SU-DHL-6 (cell line): Measurements from ENCODE around the gene GOLGA6C.

Source experiments
- H2AFZ ChIP-seq: fragments of 200-600 bp; sonication (generic); 2 replicates; pipeline ENCODE4 v1.6.1; 2014; ENCODE audit warnings: low read depth, mild to moderate bottlenecking, moderate library complexity, mixed read lengths, antibody characterized with exemption, low read length; ENCODE audit not compliant: severe bottlenecking
- H3F3A ChIP-seq: fragments of 200-600 bp; shearing (Covaris generic); 2 replicates; pipeline ENCODE4 v1.6.0; 2016; ENCODE audit warnings: antibody characterized with exemption, mild to moderate bottlenecking; ENCODE audit not compliant: insufficient read depth
- H3K27ac ChIP-seq: fragments of 200-600 bp; sonication (generic); 2 replicates; pipeline ENCODE4 v1.5.1; 2016; ENCODE audit warnings: low read depth, mild to moderate bottlenecking, low read length, moderate library complexity, mixed read lengths
- H3K27me3 ChIP-seq: fragments of 200-600 bp; sonication (generic), shearing (Covaris generic); 2 replicates; pipeline ENCODE4 v1.6.0; 2014; ENCODE audit warnings: mild to moderate bottlenecking, low read length
- H3K36me3 ChIP-seq: fragments of 200-600 bp; sonication (generic); 2 replicates; pipeline ENCODE4 v1.6.1; 2014; ENCODE audit warnings: mild to moderate bottlenecking, low read length, mixed read lengths
- H3K4me2 ChIP-seq: fragments of 300-600, 200-600 bp; shearing (Covaris generic), sonication (generic); 2 replicates; pipeline ENCODE4 v1.6.0; 2014; ENCODE audit warnings: low read length, low read depth, mild to moderate bottlenecking; ENCODE audit not compliant: poor library complexity, severe bottlenecking
- H3K4me3 ChIP-seq: fragments of 200-600 bp; sonication (generic); 2 replicates; pipeline ENCODE4 v1.5.1; 2014; ENCODE audit warnings: antibody characterized with exemption, low read length, mild to moderate bottlenecking, mixed read lengths; ENCODE audit not compliant: insufficient read depth, poor library complexity, severe bottlenecking
- H3K79me2 ChIP-seq: fragments of 200-600 bp; sonication (generic); 2 replicates; pipeline ENCODE4 v1.6.1; 2014; ENCODE audit warnings: mild to moderate bottlenecking, low read length, moderate library complexity; ENCODE audit not compliant: insufficient read depth
- H3K9ac ChIP-seq: fragments of 200-600 bp; sonication (generic); 2 replicates; pipeline ENCODE4 v1.7.0; 2014; ENCODE audit warnings: mild to moderate bottlenecking, low read length
- H3K9me2 ChIP-seq: fragments of 200-600 bp; sonication (generic); replicated peaks from 2 replicates; pipeline ENCODE4 v1.6.1; 2014; ENCODE audit warnings: low read length; ENCODE audit not compliant: insufficient read depth
- H3K9me3 ChIP-seq: fragments of 200-600 bp; sonication (generic); 2 replicates; pipeline ENCODE4 v1.6.1; 2014; ENCODE audit warnings: low read length, mixed read lengths; ENCODE audit not compliant: insufficient read depth
- H4K20me1 ChIP-seq: fragments of 200-600 bp; sonication (generic); 2 replicates; pipeline ENCODE4 v1.6.1; 2014; ENCODE audit warnings: low read depth, mild to moderate bottlenecking, antibody characterized with exemption, low read length, moderate library complexity, mixed read lengths
- EZH2phosphoT487 ChIP-seq: fragments of 200-600 bp; sonication (generic), shearing (Covaris generic); conservative IDR thresholded peaks from 2 replicates; pipeline ENCODE4 v1.6.1; 2018; ENCODE audit warnings: mild to moderate bottlenecking, antibody characterized with exemption, low read length, moderate library complexity, mixed read lengths
- TF ChIP-seq, protein P1 (sequence below): fragments of 200-600 bp; sonication (generic); IDR thresholded peaks from one replicate; pipeline ENCODE4 v1.5.1; 2017; ENCODE audit warnings: antibody characterized with exemption, mild to moderate bottlenecking, low read length, moderate library complexity; ENCODE audit not compliant: insufficient read depth, poor library complexity, severe bottlenecking

The GOLGA6C gene

GRCh38 chr15:75227663-75228280 lies 30.4 kb upstream of the GOLGA6C start:
- Histone ChIP-seq H3K4me3 (no peak overlapping the region), H3K9me2 (no peaks in the 10 kb centered on the region), H3K27me3 (no peaks in the 10 kb centered on the region), H3F3A (no peaks in the 10 kb centered on the region), H3K79me2 (no peaks in the 10 kb centered on the region), H4K20me1 (no peaks in the 10 kb centered on the region), H3K4me2 (no peak overlapping the region), H3K27ac (no peak overlapping the region), H3K36me3 (no peaks in the 10 kb centered on the region), H3K9ac (no peak overlapping the region), H2AFZ (no peak overlapping the region), H3K9me3 (no peaks in the 10 kb centered on the region)
- TF ChIP-seq EZH2phosphoT487, result no peak
- TF ChIP-seq, protein P1, sequence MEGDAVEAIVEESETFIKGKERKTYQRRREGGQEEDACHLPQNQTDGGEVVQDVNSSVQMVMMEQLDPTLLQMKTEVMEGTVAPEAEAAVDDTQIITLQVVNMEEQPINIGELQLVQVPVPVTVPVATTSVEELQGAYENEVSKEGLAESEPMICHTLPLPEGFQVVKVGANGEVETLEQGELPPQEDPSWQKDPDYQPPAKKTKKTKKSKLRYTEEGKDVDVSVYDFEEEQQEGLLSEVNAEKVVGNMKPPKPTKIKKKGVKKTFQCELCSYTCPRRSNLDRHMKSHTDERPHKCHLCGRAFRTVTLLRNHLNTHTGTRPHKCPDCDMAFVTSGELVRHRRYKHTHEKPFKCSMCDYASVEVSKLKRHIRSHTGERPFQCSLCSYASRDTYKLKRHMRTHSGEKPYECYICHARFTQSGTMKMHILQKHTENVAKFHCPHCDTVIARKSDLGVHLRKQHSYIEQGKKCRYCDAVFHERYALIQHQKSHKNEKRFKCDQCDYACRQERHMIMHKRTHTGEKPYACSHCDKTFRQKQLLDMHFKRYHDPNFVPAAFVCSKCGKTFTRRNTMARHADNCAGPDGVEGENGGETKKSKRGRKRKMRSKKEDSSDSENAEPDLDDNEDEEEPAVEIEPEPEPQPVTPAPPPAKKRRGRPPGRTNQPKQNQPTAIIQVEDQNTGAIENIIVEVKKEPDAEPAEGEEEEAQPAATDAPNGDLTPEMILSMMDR, result no peak

DNA sequence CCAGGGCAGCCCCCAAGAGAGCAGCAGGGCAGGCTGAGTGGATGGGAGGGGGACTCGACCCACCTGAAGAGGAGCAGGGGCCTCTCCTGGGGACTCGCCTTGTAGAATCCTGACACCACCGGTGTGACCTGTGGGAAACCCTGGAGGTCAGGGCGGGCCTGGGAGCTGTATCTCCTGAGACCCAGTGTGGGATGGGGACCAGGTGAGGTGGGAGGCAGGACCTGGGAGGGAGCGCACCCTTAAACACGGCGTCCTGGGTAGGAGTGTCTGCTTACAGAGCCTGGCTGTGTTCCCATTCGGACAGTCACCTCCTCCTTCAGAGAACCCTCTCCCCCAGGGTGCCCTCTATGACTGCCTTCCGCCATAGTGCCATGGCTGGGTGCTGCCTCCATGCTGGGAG lies 29.3 kb upstream of the GOLGA6C start:
- H3K9me3 ChIP-seq, result no peaks in the 10 kb centered on the region
- no peaks in the 10 kb centered on the region for H3K27me3 ChIP-seq
- no peak overlapping the region for H3K9ac ChIP-seq
- H3K79me2 ChIP-seq, result no peaks in the 10 kb centered on the region
- no peak overlapping the region for H3K4me3 ChIP-seq
- no peaks in the 10 kb centered on the region for H4K20me1 ChIP-seq
- H3K4me2 ChIP-seq, result no peak overlapping the region
- no peaks in the 10 kb centered on the region for H3F3A ChIP-seq
- H3K27ac ChIP-seq, result no peak overlapping the region
- TF ChIP-seq, protein P1, result no peak
- no peak for TF ChIP-seq EZH2phosphoT487
- H3K9me2 ChIP-seq, result no peaks in the 10 kb centered on the region
- no peak overlapping the region for H2AFZ ChIP-seq
- no peaks in the 10 kb centered on the region for H3K36me3 ChIP-seq

- H3K36me3 ChIP-seq, result no peaks in the 10 kb centered on the region
These were observed 28.7 kb upstream of the GOLGA6C start for GRCh38 chr15:75229191-75230015.

More at GRCh38 chr15:75229191-75230015, 28.7 kb upstream of the GOLGA6C start:
- no peak overlapping the region for H3K9ac ChIP-seq
- H3K4me3 ChIP-seq, result no peak overlapping the region
- H3F3A ChIP-seq, result no peaks in the 10 kb centered on the region
- no peak overlapping the region for H2AFZ ChIP-seq
- no peaks in the 10 kb centered on the region for H3K27me3 ChIP-seq
- H3K9me3 ChIP-seq, result no peaks in the 10 kb centered on the region
- H4K20me1 ChIP-seq, result no peaks in the 10 kb centered on the region
- H3K9me2 ChIP-seq, result no peaks in the 10 kb centered on the region
- TF ChIP-seq, protein P1, result no peak
- no peak for TF ChIP-seq EZH2phosphoT487
- no peak overlapping the region for H3K27ac ChIP-seq
- H3K79me2 ChIP-seq, result no peaks in the 10 kb centered on the region
- H3K4me2 ChIP-seq, result no peak overlapping the region
